HG03045 (cell line): ENCODE data around the gene STAT5B.
"Not testable (repeated sequence)": the region's sequence is repeated elsewhere in the genome, so short reads cannot be mapped to it uniquely, and the experiment has no call there.

Experiments used
- ATAC-seq: cut with Tn5 transposase; IDR thresholded peaks from one replicate; pipeline ENCODE4 v1.9.1; 2021; ENCODE audit warnings: mild to moderate bottlenecking, moderate library complexity; ENCODE audit not compliant: unreplicated experiment

STAT5B gene

GRCh38 chr17:42241871-42242270, 34.3 kb downstream of the STAT5B start:
- ATAC-seq = no peak

GRCh38 chr17:42240863-42241262, 35.3 kb downstream of the STAT5B start:
- ATAC-seq = not testable (repeated sequence)

- ATAC-seq = no peak
These were observed 36.0 kb downstream of the STAT5B start for GRCh38 chr17:42240201-42240600.

- ATAC-seq = not testable (repeated sequence)
These were observed 36.6 kb downstream of the STAT5B start for GRCh38 chr17:42239576-42239975.

DNA sequence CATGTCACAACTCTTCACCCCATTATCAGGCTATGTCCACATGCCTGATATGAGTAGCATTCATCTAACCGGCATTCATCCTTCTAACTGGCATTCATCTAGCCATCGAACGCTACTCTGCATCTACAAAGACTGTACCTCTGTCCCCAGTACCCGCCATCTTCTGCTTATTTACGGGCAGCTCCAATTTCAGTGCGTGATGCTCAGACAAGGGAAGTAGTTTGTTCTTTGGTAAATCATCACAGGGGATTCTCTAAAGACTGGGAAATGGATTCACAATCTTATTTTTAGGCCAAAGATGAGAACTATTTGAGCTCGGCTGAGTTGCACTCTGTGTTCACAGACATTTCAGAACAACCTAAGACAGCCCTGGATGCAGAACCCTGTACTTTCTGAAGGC, 39.4 kb downstream of the STAT5B start:
- ATAC-seq = no peak

DNA sequence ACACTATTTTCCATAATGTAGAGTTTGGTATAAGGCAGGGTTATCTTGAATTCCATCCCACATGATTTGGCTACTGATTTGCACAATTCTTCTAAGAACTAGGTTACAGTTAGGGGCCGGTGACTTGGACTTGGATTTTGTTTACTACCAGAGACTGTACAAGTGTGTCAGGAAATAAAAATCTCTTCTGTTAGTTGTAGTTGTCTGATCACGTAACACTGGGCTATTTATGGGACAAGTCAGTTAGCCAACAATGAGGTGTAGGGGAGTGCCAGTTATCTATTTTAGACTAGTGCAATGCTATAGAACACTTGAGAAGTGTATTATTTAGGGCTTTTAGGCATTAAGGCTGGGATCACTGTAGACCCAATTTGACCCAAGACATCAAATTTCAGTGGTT, 42.2 kb downstream of the STAT5B start:
- no peak for ATAC-seq

DNA sequence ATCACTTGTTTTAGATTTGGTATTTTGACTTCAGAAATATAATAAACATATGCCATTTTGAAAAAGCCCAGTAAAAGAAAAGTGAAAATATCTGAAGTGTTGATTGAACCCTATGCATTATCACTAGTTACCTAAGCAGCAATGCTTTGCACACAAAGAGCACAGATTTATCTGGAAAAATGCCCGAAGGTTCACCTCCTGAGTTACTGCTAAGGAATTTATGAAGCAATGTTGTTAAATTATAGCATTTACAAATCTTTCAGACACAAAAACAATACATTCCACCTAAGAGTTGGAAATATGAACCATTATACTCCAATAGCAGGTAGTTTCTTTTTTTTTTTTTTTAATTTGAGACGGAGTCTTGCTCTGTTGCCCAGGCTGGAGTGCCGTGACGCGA, 43.0 kb downstream of the STAT5B start:
- no peak for ATAC-seq

GRCh38 chr17:42230225-42230624, 46.0 kb downstream of the STAT5B start:
- no peak for ATAC-seq

DNA sequence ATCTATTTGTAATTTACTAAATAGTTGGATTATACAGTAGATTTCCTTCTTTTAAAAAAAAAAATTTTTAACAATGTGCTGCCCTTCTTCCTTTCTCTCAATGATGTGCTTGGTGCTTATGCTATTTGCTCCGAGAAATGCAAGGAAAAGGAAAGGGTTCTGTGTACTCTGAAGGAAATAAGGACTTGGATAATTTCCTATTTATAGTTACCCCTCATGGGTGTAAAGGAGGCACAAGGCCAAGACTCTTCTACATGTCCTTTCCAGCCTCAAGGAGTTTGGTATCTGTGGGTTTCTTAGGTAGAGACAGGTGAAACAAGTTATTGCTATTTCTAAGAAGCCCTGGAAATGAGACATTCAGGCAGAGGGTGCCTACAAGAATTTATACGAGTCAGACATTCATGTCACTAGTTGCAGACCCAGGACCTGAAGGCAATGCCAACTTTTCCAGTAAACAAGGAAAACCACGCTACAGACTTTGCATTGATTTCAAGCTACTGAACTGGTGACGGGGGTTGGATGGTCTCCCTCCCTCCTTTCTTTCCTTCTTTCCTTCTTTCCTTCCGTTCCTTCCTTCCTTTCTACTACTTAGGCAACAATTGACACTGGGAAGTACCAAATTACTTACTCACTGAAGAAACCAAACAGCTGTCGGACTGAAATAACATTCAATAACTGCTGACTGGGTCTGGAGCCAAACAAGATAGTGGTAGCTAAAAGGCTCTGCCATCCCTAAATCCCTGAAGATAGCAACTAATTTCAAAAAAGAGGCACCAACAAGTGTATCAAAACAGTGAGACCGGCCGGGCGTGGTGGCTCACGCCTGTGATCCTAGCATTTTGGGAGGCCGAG, 48.1 kb downstream of the STAT5B start:
- ATAC-seq = no peak

DNA sequence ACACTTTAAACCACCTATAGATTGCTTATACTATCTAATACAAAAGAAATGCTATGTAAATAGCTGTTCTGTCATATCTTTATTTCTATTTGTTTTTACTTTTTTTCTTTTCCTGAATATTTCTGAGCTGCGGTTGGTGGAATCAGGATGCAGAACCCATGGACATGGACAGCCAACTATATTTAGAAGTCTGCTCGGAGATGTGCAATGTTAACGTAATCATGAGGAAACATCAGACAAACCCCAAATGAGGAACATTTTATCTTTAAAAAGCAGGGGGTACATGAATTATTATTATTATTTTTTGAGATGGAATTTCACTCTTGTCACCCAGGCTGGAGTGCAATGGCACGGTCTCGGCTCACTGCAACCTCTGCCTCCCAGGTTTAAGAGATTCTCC, 50.5 kb downstream of the STAT5B start:
- no peak for ATAC-seq

DNA sequence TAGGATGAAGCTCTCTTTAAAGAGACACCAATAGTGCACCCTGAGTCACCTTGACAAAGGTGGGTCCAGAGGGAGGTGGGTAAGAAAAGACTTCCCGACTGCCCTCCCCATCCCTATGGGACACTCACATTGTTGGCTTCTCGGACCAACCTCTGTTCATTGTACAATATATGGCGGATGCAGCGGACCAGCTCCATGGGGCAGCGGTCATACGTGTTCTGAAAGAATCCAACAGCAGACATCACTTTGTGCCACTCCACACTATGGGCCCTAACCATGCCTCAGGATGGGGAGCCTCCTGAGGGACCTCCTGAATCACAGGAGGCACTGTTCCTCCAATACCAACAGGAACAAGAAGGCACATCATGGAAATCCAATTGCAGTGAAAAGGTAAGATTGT, 51.5 kb downstream of the STAT5B start:
- ATAC-seq = no peak

GRCh38 chr17:42221886-42222745, 54.1 kb downstream of the STAT5B start:
- ATAC-seq = no peak

DNA sequence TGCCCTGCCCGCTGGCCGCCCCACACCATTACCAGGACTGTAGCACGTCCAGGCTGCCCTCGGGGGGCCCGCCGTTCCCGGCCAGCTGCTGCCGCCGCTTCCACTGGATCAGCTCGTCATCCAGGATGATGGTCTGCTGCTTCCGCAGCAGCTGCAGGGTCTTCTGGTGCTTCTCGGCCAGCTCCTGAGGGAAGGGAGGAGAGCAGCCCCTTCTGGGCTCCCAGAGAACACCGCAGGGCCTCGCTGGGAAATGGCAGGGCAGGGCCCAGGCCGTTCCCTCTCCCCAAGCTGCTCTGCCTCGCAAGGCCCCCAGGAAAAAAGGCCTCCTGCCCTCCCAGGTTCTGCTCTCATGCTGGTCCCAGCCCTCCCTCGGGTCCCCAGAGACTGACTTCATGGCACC, 56.9 kb downstream of the STAT5B start:
- ATAC-seq = not testable (repeated sequence)

DNA sequence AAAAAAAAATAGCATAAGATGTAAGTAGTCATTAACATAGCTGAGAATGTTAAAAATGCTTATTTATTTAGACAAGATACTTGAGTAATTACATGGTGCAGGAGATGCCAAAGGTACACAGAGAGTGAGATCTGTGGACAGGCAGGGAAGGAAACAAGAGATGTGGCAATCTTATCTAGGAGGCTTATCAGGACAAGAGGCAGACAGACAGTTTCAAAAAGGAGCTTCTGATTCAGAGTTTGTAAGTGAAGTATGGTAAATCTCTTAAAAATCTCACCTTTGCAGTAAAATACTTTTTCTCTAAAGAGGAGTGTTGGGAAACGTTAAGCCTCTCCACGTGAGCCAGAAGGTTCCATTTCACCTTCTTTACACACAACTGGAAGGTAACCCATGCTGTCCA, 62.0 kb downstream of the STAT5B start:
- ATAC-seq = no peak

GRCh38 chr17:42212382-42212781, 63.8 kb downstream of the STAT5B start:
- no peak for ATAC-seq

DNA sequence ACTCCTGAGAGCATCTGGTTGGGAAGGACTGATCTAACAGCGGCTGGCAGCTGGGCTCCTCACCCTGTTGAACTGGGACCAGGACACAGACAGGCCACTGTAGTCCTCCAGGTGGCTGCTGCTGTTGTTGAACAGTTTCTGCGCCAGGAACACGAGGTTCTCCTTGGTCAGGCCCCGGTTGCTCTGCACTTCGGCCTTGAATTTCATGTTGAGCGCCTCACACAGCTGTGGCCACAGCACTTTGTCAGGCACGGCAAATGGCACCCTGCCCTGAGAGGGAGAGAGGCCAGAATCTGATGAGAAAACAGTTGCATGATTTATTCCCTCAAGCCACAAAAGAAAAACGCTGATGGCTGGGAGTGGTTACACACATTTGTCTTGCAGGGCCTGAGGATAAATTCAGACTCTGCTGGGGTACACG, 64.3 kb downstream of the STAT5B start:
- ATAC-seq = not testable (repeated sequence)

DNA sequence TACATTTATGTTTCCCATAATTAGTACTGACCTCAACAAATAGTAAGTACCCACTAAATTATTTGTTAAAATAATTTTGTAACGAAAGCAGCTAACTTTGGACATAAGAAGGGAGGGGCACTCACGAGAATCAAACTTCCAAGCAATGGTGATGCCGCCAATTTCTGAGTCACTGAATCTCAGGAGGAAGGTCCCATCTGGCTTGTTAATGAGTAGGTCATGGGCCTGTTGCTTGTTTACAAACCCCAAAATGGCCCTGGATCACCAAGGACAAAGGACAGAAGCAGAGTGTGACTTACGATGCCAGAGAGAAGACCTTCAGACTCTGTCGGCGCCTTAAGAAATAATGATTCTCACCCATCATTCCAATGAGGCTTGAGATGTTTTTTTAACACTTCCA, 66.1 kb downstream of the STAT5B start:
- no peak for ATAC-seq

- ATAC-seq = not testable (repeated sequence)
These were observed 70.0 kb downstream of the STAT5B start for GRCh38 chr17:42206153-42206612.

GRCh38 chr17:42203354-42203753, 72.8 kb downstream of the STAT5B start:
- ATAC-seq = no peak

DNA sequence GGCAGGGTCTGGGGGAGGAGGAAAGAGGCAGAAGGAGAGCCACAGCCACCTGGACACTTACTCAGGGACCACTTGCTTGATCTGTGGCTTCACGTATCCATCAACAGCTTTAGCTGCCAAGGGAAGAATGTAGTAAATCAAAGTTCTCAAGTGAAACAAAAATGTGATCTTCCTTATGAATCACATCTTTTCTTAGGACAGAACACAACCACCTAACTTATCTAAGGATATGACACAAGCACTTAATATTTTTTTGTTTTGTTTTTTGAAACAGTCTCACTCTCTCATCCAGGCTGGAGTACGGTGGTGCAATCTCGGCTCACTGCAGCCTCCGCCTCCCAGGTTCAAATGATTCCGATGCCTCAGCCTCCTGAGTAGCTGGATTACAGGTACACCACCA, 73.5 kb downstream of the STAT5B start:
- ATAC-seq = no peak

DNA sequence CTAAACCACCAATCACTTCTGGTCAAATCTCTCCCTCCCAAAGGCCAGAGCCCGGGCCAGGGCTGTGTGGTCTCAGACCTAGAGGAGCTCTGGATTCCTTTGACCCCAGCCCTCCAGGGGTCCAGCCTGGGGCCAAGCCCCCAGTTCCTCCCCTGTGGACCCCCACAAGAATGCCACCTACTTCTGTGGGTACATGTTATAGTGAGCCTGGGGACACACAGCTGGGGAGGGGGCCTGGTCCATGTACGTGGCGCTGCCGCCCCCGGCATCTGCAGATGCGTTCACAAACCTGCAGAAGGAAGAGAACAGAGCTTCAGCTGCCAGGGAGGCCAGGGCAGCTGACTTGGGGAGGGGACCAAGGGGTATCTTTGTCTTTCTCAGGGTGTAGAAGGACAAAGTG, 74.0 kb downstream of the STAT5B start:
- ATAC-seq = no peak

GRCh38 chr17:42201458-42201772, 74.8 kb downstream of the STAT5B start:
- ATAC-seq = no peak
